Activated T-cell treated with anti-CD3 and anti-CD28 coated beads, Interleukin-2, amount 50 U/mL, for 72 hours (primary cell): ENCODE data around the gene CREG2. TPM values are rescaled to one million over a fixed set of nuclear protein-coding genes. Genes with fewer than 3 reads are reported as not detected.

Experiments used
- ATAC-seq, 2 donors: fragments of 150-1000 bp; cut with Tn5 transposase; replicated peaks in 1 of 2; 2 replicates each; pipeline ENCODE4 v1.10.0; 2021; ENCODE audit warnings: moderate library complexity in 2 of 2, mild to moderate bottlenecking in 1 of 2
- DNase-seq, 2 donors: peaks; one replicate each; pipeline ENCODE4 v3.0.0; 2021 to 2022; ENCODE audit warnings: mixed read lengths in 1 of 2
- H3K27ac Mint-ChIP-seq: one replicate; pipeline ENCODE4 v1.8.0; 2022; ENCODE audit warnings: mild to moderate bottlenecking, moderate library complexity, mixed read lengths
- H3K27me3 Mint-ChIP-seq: one replicate; pipeline ENCODE4 v1.8.0; 2022; ENCODE audit warnings: low read depth, mixed read lengths
- H3K36me3 Mint-ChIP-seq, 2 donors: one replicate each; pipeline ENCODE4 v1.8.0; 2022; ENCODE audit warnings: mixed read lengths in 2 of 2, mild to moderate bottlenecking in 1 of 2; ENCODE audit not compliant: insufficient read depth in 2 of 2
- H3K4me1 Mint-ChIP-seq: one replicate; pipeline ENCODE4 v1.8.0; 2022; ENCODE audit warnings: low read depth, mixed read lengths
- H3K4me3 Mint-ChIP-seq, 2 donors: one replicate each; pipeline ENCODE4 v1.8.0; 2022; ENCODE audit warnings: mild to moderate bottlenecking in 2 of 2, mixed read lengths in 2 of 2, moderate library complexity in 2 of 2
- H3K9me3 Mint-ChIP-seq, 2 donors: one replicate each; pipeline ENCODE4 v1.8.0; 2022; ENCODE audit warnings: mixed read lengths in 2 of 2
- total RNA-seq, 2 donors: library from RNA; stranded (reverse); gene quantifications; one replicate each; pipeline ENCODE4 v1.2.3, GENCODE V29; 2022

Gene CREG2
- total RNA-seq, 2 donors from 2014 or later = not detected

GRCh38 chr2:101379091-101379490 is 8.2 kb downstream of the CREG2 start:
- no peak overlapping the region for H3K27ac Mint-ChIP-seq
- peaks cover 12% of the 10 kb centered on the region for H3K27me3 Mint-ChIP-seq

GRCh38 chr2:101375653-101376052 is 11.7 kb downstream of the CREG2 start:
- peaks cover 8% of the 10 kb centered on the region for H3K4me1 Mint-ChIP-seq
- no peaks in the 10 kb centered on the region for H3K27me3 Mint-ChIP-seq
- no peak overlapping the region for H3K27ac Mint-ChIP-seq
- H3K9me3 Mint-ChIP-seq = peaks cover 2 to 6% of the 10 kb centered on the region in 2 donors
- H3K36me3 Mint-ChIP-seq = peaks cover 0 to 3% of the 10 kb centered on the region in 2 donors
- ATAC-seq (no peak), DNase-seq (no peak)
- H3K4me3 Mint-ChIP-seq = no peak overlapping the region

More at GRCh38 chr2:101379091-101379490, 8.2 kb downstream of the CREG2 start:
- no peak overlapping the region for H3K4me3 Mint-ChIP-seq
- H3K4me1 Mint-ChIP-seq = peaks cover 8% of the 10 kb centered on the region
- ATAC-seq (no peak), DNase-seq (no peak)
- no peaks in the 10 kb centered on the region for H3K36me3 Mint-ChIP-seq
- H3K9me3 Mint-ChIP-seq = no peaks in the 10 kb centered on the region

GRCh38 chr2:101374821-101375561 is 12.3 kb downstream of the CREG2 start:
- Mint-ChIP-seq H3K9me3 (peaks cover 2 to 6% of the 10 kb centered on the region in 2 donors), H3K27me3 (no peaks in the 10 kb centered on the region), H3K27ac (no peak overlapping the region), H3K4me1 (peaks cover 8% of the 10 kb centered on the region), H3K36me3 (peaks cover 0 to 3% of the 10 kb centered on the region in 2 donors), H3K4me3 (no peak overlapping the region)
- ATAC-seq = no peak
- DNase-seq = no peak

DNA sequence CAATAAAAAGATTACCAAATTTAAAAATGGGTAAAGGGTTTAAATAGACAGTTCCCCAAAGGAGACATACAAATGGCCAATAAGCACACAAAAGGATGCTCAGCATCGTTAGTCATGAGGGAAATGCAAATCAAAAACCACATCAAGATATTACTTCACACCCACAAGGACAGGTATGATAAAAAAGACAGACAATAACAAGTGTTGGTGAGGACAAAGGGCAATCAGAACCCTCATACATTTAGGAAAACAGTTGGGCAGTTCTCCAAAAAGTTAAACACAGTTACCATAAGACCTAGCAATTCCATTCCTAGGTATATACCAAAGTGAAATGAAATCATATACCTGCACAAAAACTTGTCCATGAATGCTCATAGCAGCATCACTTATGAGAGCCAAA is 14.5 kb downstream of the CREG2 start:
- DNase-seq (no peak), ATAC-seq (no peak)
- Mint-ChIP-seq H3K36me3 (peaks cover 0 to 3% of the 10 kb centered on the region in 2 donors), H3K27me3 (no peaks in the 10 kb centered on the region), H3K9me3 (peaks cover 2 to 6% of the 10 kb centered on the region in 2 donors), H3K4me3 (no peak overlapping the region), H3K27ac (no peak overlapping the region), H3K4me1 (peaks cover 8% of the 10 kb centered on the region)

GRCh38 chr2:101371636-101372035 is 15.7 kb downstream of the CREG2 start:
- no peak overlapping the region for H3K4me3 Mint-ChIP-seq
- peaks cover 2 to 6% of the 10 kb centered on the region in 2 donors for H3K9me3 Mint-ChIP-seq
- no peak overlapping the region for H3K27ac Mint-ChIP-seq
- DNase-seq = no peak
- H3K36me3 Mint-ChIP-seq = peaks cover 0 to 3% of the 10 kb centered on the region in 2 donors
- no peaks in the 10 kb centered on the region for H3K27me3 Mint-ChIP-seq
- ATAC-seq = no peak
- H3K4me1 Mint-ChIP-seq = peaks cover 8% of the 10 kb centered on the region

- DNase-seq (no peak), ATAC-seq (no peak)
- peaks cover 0 to 3% of the 10 kb centered on the region in 2 donors for H3K36me3 Mint-ChIP-seq
- H3K27me3 Mint-ChIP-seq = no peaks in the 10 kb centered on the region
- no peak overlapping the region for H3K27ac Mint-ChIP-seq
- no peaks in the 10 kb centered on the region for H3K4me1 Mint-ChIP-seq
- H3K4me3 Mint-ChIP-seq = no peak overlapping the region
- peaks cover 2 to 6% of the 10 kb centered on the region in 2 donors for H3K9me3 Mint-ChIP-seq
Measured at GRCh38 chr2:101369100-101369499, 18.2 kb downstream of the CREG2 start.

DNA sequence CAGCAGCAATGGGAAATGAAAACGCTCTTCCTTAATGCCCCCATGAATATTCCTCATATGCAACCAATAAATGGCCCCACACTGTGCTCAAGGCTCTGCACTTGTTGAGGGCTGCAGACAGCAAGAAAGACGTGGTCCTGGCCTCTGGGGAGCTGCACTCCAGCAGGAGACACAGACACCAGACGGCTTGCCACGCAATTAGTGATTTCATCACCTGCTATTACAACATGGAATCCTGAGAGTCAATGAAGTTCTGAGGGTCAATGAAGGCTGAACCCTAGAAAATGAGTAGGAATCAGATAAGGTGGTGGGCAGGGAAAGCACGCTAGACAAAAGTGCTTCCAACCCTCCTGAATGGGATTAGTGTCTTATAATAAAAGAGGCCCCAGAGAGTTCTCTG is 18.9 kb downstream of the CREG2 start:
- no peak overlapping the region for H3K4me3 Mint-ChIP-seq
- no peak overlapping the region for H3K27ac Mint-ChIP-seq
- DNase-seq = no peak
- no peaks in the 10 kb centered on the region for H3K27me3 Mint-ChIP-seq
- no peaks in the 10 kb centered on the region for H3K4me1 Mint-ChIP-seq
- no peak for ATAC-seq
- peaks cover 0 to 3% of the 10 kb centered on the region in 2 donors for H3K36me3 Mint-ChIP-seq
- H3K9me3 Mint-ChIP-seq = peaks cover 2 to 6% of the 10 kb centered on the region in 2 donors

DNA sequence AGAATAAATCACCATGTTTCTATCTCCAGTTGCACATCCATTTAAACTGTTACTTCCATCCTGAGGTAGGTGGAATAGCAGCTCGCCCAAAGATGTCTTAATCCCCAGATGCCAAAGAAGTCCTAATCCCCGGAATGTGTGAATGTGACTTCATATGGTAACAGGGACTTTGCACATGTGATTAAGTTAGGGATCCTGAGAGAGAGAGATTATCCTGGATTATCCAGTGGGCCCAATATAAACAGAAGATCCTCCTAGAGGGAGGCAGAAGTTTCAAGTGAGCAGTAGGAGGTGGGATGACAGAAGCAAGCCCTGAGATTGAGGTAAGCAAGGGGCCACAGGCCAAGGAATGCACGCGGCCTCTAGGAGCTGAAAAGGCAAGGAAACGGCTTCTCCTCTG is 19.8 kb downstream of the CREG2 start:
- Mint-ChIP-seq H3K4me3 (no peak overlapping the region), H3K4me1 (no peaks in the 10 kb centered on the region), H3K27ac (no peak overlapping the region), H3K9me3 (peaks cover 0 to 3% of the 10 kb centered on the region in 2 donors), H3K27me3 (no peaks in the 10 kb centered on the region), H3K36me3 (peaks cover 0 to under 1% of the 10 kb centered on the region in 2 donors)
- DNase-seq = no peak
- no peak for ATAC-seq

- H3K27me3 Mint-ChIP-seq = no peaks in the 10 kb centered on the region
- DNase-seq (no peak), ATAC-seq (no peak)
- no peaks in the 10 kb centered on the region for H3K36me3 Mint-ChIP-seq
- no peak overlapping the region for H3K27ac Mint-ChIP-seq
- no peak overlapping the region for H3K4me3 Mint-ChIP-seq
- H3K4me1 Mint-ChIP-seq = peaks cover 14% of the 10 kb centered on the region
- H3K9me3 Mint-ChIP-seq = no peaks in the 10 kb centered on the region
Measured at GRCh38 chr2:101364878-101365277, 22.4 kb downstream of the CREG2 start.

DNA sequence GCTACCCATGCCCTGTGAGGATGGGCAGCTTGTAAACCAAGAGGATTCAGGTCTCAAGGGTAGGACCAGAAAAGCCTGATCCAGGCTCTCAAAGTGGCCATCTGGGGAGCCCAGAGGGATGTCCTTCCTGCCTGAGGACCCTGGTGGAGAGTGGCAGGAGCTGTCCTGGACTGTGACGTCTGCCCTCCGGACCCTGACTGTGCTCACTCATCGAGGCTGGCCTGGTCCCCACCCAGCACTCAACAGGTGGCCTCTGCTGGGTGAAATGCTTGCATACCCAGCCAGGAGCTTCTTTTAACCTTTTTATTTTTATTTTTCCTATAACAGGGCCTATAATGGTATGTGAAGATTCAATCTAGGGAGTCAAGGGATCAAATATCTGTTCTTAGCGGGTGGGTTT is 24.5 kb downstream of the CREG2 start:
- no peak overlapping the region for H3K27ac Mint-ChIP-seq
- no peak for ATAC-seq

DNA sequence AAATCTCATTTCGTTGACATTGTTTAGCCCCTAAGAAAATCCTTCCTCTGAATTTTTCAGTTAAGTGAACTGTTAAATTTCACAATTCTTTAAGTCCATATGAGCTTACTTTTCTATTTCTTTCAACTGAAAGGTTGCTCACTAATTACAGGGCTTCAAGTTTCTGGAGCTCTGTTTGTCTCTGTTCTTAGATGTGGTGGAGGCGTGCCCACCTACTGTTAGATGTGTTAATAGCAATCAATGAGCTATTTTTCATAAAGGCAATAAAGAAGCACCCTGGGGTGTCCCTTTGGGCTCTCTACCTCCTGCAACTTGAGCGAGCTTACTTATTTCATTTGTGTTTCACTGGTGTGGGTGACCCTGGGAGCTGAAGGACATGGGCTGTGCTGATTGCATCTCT is 25.0 kb downstream of the CREG2 start:
- no peaks in the 10 kb centered on the region for H3K36me3 Mint-ChIP-seq
- H3K4me1 Mint-ChIP-seq = peaks cover 14% of the 10 kb centered on the region
- DNase-seq (no peak), ATAC-seq (no peak)
- peak overlapping the region in 1 of 2 donors; percentile 13 for H3K4me3 Mint-ChIP-seq
- no peaks in the 10 kb centered on the region for H3K27me3 Mint-ChIP-seq
- no peaks in the 10 kb centered on the region for H3K9me3 Mint-ChIP-seq
- peak overlapping the region; percentile 22 for H3K27ac Mint-ChIP-seq

More for the DNA sequence above, 24.5 kb downstream of the CREG2 start:
- DNase-seq = no peak
- Mint-ChIP-seq H3K27me3 (no peaks in the 10 kb centered on the region), H3K9me3 (no peaks in the 10 kb centered on the region), H3K4me3 (no peak overlapping the region), H3K36me3 (no peaks in the 10 kb centered on the region), H3K4me1 (peaks cover 14% of the 10 kb centered on the region)

DNA sequence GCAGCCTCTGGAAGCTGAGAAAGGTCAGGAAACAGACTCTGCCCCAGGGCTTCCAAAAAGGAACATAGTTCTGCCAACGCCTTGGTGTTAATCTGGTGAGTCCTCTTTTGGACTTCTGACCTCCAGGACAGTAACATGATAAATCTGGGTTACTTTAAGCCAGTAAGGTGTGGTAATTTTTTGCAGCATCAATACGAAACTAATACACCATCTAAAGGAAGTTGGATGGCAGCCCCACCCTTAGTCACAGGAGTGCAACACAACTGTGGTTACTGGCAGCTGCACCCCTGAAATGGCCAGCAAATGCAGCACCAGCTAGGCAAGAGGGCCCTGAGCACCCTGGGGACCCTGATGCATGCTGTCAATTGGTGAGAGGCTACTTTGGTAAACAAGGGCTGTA is 25.8 kb downstream of the CREG2 start:
- peak in 1 of 2 donors; percentile 21 for DNase-seq

DNA sequence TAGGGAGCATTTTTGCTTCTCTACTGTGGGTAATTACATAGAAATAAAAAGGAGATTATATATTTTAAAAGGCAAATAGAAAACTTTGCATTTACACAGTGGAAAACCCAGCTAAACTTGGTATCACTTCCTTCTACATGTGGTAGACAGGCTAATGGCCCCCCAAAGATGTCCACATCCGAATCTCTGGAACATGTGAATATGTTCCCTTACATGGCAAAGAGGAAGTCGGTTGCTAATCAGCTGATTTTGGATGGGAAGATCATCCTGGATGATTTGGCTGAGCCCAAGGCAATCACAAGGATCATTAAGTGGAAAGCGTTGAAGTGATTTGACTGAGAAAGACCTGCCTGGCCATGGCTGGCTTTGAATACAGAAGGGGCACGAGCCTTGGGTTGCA is 26.2 kb downstream of the CREG2 start:
- peaks cover 14% of the 10 kb centered on the region for H3K4me1 Mint-ChIP-seq
- no peaks in the 10 kb centered on the region for H3K9me3 Mint-ChIP-seq
- no peak overlapping the region for H3K27ac Mint-ChIP-seq
- no peaks in the 10 kb centered on the region for H3K27me3 Mint-ChIP-seq
- DNase-seq (no peak), ATAC-seq (no peak)
- H3K4me3 Mint-ChIP-seq = no peak overlapping the region
- H3K36me3 Mint-ChIP-seq = no peaks in the 10 kb centered on the region

More for the DNA sequence above, 25.8 kb downstream of the CREG2 start:
- Mint-ChIP-seq H3K27me3 (no peaks in the 10 kb centered on the region), H3K36me3 (no peaks in the 10 kb centered on the region), H3K9me3 (no peaks in the 10 kb centered on the region), H3K4me3 (no peak overlapping the region), H3K27ac (no peak overlapping the region), H3K4me1 (peaks cover 14% of the 10 kb centered on the region)
- ATAC-seq = peak; percentile 50 to 66

DNA sequence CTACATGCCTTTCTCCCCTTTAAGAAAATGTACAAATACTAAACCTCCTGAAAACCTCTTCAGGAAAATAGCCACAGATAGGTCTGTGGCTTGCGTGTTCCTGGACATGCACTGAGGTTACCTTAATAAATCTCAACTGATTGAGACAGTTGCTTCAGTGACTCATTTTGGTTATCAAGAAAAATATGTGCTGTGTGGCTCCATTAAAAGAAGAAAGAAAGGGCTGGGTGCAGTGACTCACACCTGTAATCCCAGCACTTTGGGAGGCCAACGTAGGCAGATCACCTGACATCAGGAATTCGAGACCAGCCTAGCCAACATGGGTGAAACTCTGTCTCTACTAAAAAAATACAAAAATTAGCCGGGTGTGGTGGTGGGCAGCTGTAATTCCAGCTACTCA is 27.1 kb downstream of the CREG2 start:
- no peaks in the 10 kb centered on the region for H3K36me3 Mint-ChIP-seq
- no peaks in the 10 kb centered on the region for H3K27me3 Mint-ChIP-seq
- H3K9me3 Mint-ChIP-seq = no peaks in the 10 kb centered on the region
- H3K4me3 Mint-ChIP-seq = no peak overlapping the region
- no peak overlapping the region for H3K27ac Mint-ChIP-seq
- H3K4me1 Mint-ChIP-seq = peaks cover 14% of the 10 kb centered on the region
- DNase-seq (no peak), ATAC-seq (no peak)
